Measurements from ENCODE around the gene SH3BP2.

Gene SH3BP2

GRCh38 chr4:2804449-2804972 lies 11.6 kb downstream of the SH3BP2 start:
- DNase-seq = no peak

GRCh38 chr4:2804973-2805501 lies 12.2 kb downstream of the SH3BP2 start:
- no peak for DNase-seq

- no peak for DNase-seq
These were observed 13.0 kb downstream of the SH3BP2 start for GRCh38 chr4:2805712-2806389.

DNA sequence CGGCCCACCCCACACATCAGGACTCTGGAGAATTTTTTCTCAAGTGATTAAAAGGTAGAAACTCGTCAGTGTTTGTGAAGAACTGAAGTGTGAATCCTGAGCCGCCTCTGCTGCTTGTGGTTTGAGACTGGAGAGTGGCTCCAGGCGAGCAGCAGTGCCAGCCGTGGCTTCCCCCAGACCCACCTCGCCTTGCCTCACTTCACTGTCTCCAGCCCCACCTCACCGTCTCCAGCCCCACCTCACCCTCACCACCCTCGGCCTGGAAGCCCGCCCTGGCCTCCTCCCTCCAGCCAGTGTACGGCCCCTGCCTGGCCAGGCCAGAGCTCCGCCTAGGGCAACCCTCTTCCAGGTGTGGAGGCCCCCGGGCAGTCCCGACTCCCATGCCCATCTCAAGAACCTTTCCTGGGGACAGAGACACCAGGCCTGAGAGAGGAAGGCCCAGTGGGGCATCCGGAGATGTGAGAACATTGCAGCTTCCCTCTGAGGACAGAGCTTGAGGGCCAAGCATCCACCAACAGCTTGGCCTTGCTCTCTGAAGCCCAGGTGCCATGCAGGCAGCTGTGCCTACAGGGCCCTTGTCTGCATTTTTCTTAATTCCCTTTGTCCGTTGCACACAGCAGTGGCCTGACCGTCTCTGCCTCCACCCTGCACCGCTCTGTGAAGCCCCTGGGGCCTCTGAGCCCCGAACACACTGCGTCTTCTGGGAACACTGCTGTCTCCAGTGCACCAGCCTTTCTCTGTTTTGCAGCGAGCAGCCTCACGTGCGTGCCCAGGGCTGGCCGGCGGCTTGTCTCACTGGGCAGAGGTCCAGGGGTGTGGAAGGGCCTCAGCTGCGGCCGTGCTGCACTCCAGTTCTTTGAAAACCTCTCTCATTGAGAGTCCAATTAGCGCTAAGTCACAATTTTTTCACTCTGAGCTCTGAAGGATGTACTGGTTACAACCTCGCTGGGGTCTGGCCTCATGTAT lies 13.8 kb downstream of the SH3BP2 start:
- DNase-seq = no peak

GRCh38 chr4:2807571-2807970 lies 14.7 kb downstream of the SH3BP2 start:
- DNase-seq = no peak

GRCh38 chr4:2808001-2808400 lies 15.1 kb downstream of the SH3BP2 start:
- no peak for DNase-seq

DNA sequence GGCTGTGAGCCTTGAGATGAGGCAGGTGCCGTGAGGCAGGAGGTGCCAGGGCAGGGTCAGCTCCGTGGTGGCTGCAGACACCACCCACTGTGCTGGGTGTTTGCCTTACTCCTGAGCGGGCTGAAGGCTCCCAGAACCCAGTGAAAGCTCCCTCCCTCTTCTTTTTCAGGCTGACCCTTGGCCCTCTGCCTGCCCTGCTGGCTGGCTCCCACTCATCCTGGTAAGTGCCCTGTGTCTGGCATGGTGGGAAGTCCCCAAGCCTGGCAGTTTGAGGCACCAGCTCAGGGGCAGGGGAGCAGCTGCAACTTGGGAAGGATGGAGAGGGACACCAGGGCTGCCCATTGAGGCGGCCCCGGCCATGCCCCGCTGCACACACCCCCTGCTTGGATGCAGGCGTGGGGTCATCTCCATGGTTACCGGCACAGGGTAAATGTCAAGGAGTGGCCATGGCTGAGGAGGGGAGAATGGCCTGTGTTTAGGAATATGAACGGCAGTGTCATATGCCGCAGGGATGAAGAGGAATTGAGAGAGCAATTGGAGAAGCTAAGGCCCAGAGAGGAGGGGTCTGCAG lies 16.8 kb downstream of the SH3BP2 start:
- DNase-seq = no peak

DNA sequence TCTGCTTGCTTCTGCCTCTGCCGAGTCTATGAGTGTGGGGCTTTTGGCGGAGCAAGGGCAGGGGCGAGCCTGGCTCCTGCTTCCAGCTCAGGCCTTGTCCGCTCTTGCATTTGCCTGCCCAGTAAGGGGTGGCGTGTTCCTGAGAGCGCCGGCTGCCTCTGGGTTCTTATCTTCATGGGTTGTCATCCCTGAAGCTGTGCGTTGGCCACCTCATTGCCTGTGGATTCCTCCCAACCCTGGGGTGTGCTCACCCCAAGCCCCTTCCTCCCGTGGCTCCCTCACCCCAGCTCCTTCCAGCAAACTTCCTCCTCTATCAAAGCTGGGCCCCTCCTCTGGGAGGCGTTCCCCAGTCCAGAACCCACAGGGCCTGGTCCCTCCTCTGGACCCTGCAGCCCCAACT lies 17.5 kb downstream of the SH3BP2 start:
- no peak for DNase-seq

DNA sequence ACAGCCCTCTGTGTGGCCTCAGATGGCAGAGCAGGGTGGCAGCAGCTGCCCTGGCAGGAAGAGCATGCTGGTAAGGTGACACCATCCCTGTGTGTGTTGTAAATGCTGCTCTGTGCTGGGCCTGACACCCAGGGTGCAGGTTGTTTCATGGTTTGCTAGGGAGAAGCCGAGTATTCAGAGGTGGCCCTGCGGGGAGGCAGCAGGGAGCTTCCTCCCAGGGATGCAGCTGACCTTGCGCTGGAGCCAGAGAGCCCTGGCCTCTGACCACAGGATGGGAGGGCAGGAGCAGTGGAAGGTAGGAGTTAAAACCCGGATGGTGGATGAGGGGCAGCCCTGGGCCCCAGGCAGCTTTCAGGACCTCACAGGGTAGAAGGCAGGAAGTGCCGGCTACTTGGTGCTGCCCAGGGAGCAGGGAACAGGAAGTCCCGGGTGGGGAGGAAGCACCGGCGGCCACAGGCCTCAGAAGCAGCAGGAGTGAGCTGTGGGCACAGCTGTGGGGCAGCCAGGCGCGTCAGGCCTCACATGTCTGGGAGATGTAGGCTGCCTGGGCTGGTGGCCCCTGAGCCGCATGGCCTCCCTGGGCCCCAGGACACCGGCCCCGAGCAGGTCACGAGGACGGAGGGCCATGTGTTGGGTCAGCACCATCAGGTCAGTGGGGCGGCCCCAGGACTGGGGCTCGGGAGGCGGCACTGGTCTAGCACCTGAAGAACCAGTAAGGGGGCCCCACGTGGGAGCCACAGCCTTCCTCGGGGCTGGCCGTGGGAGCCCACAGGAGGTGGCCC lies 19.1 kb downstream of the SH3BP2 start:
- peak; percentile 57 for DNase-seq

- peak; percentile 36 for DNase-seq
These were observed 19.9 kb downstream of the SH3BP2 start for GRCh38 chr4:2812612-2813354.

DNA sequence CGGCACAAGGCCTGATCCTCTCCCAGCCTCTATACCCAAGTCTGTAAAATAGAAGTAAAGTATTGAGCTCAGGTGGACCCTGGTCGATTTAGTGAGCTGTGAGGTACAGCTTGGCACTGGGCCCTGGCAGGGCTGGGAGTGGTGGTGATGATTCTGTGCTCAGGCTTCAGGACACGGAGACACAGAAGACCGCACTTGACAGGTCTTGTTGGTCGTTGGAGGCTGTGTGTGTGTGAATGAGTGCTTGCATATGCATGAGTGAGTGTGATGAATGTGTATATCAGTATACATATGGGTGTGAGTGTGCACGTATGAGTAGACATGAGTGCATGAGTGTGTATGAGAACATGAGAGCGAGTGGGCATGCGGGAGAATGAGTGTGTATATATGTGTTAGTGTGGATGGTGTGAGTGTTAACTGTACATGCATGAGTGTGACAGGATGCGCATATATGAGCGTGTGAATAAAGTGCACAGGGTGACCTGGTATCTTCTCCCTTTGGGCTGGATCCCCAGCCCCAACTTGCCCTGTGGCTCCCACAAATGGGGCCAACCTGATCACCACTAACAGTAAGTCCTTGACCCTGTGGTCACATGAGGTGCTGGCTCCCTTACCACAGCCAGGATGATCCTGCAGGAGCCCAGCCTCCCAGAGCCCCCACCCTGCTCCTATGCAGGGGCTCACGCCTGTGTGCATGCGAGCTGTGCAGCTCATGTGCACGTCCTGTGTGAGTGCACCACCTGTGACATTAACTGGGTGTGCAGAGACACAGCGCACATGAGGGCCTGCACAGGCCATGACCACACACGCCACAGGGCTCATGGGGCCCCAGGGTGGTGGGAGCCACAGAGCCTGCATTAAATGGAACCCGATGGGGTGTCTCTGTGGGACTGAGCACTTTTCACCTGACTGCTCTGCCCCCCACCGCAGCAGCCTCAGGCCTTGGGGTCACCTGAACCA lies 20.8 kb downstream of the SH3BP2 start:
- DNase-seq = no peak

- no peak for DNase-seq
These were observed 21.9 kb downstream of the SH3BP2 start for GRCh38 chr4:2814627-2815270.

- no peak for DNase-seq
These were observed 23.6 kb downstream of the SH3BP2 start for GRCh38 chr4:2816401-2816954.

DNA sequence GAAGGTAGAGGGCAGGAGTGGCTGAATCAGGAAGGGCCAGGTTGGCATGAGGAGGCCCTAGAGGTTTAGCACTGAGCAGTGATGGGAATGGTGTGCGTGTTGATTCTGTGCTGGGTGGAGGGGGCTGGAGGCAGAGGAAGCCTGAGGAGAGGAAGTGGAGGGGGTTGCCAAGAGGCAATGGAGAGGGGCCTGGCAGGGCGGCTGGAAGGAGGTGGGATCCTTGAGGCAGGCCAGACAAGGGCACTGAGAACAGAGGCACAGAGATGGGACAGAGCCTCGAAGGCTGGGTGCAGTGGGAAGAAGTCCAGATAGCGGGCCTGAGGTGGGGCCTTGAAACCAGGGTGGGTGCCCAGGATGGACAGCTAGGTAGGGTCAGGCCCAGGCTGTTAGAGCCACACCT lies 24.3 kb downstream of the SH3BP2 start:
- no peak for DNase-seq

GRCh38 chr4:2817701-2818350 lies 24.9 kb downstream of the SH3BP2 start:
- peak; percentile 35 for DNase-seq

- DNase-seq = no peak
These were observed 25.6 kb downstream of the SH3BP2 start for GRCh38 chr4:2818351-2818939.

- DNase-seq = no peak
These were observed 26.6 kb downstream of the SH3BP2 start for GRCh38 chr4:2819244-2820215.
